IMR-90 (cell line): ENCODE measurements around the gene NARF. TPM values are rescaled to one million over a fixed set of nuclear protein-coding genes. Genes with fewer than 3 reads are reported as not detected.

ENCODE experiments used
- ATAC-seq: fragments of 200-7000 bp; cut with Tn5 transposase; 2 replicates; pipeline ENCODE4 v1.9.1; 2020; ENCODE audit warnings: low read depth, mild to moderate bottlenecking, moderate library complexity
- BruUV-seq: library from RNA; stranded (reverse); fragments of 400-500 nt; replicated peaks from 2 replicates; lab custom pipeline; 2021; lab: Mats Ljungman, UMichigan
- CTCF ChIA-PET: fragments of 300-600 bp; formaldehyde crosslinking; extraction: SDS; loops from one replicate; lab custom pipeline; 2021; ENCODE audit warnings: antibody characterized with exemption; lab: Yijun Ruan, JAX
- POLR2A ChIA-PET: fragments of 300-600 bp; sonication (Branson Sonifier 250); formaldehyde crosslinking; loops from one replicate; lab custom pipeline; 2022; ENCODE audit warnings: antibody characterized with exemption; ENCODE audit not compliant: unreplicated experiment; lab: Charles Lee
- DNase-seq: peaks from one replicate; pipeline ENCODE4 v3.0.0; 2013
- H2AFZ ChIP-seq: replicated peaks from 2 replicates; pipeline ENCODE3; 2013; ENCODE audit warnings: low read length, mild to moderate bottlenecking; ENCODE audit not compliant: poor library complexity
- H2AK5ac ChIP-seq: 2 replicates; pipeline ENCODE4 v1.6.1; 2013; ENCODE audit warnings: low read depth, low read length, inconsistent platforms
- H2AK9ac ChIP-seq: replicated peaks from 2 replicates; pipeline ENCODE3; 2013; ENCODE audit warnings: mild to moderate bottlenecking, low read depth, low read length, moderate library complexity; ENCODE audit not compliant: poor library complexity
- H2BK120ac ChIP-seq: 2 replicates; pipeline ENCODE4 v1.6.1; 2013; ENCODE audit warnings: low read depth, low read length, inconsistent platforms
- H2BK15ac ChIP-seq: 3 replicates; pipeline ENCODE4 v1.6.1; 2013; ENCODE audit warnings: low read depth, low read length, inconsistent platforms
- H2BK20ac ChIP-seq: 2 replicates; pipeline ENCODE4 v1.6.1; 2013; ENCODE audit warnings: low read depth, mild to moderate bottlenecking, inconsistent platforms, low read length, moderate library complexity
- H2BK5ac ChIP-seq: 2 replicates; pipeline ENCODE4 v1.6.1; 2013; ENCODE audit warnings: mild to moderate bottlenecking, low read depth, low read length, inconsistent platforms; ENCODE audit not compliant: poor library complexity, severe bottlenecking
- H3K14ac ChIP-seq: replicated peaks from 2 replicates; pipeline ENCODE4 v1.6.1; 2013; ENCODE audit warnings: low read depth, low read length, inconsistent platforms
- H3K18ac ChIP-seq: 2 replicates; pipeline ENCODE4 v1.6.1; 2013; ENCODE audit warnings: low read depth, low read length, control low read depth
- H3K23ac ChIP-seq: 2 replicates; pipeline ENCODE4 v1.6.1; 2013; ENCODE audit warnings: low read depth, low read length, inconsistent platforms
- H3K27ac ChIP-seq: 2 replicates; pipeline ENCODE4 v1.5.1; 2013; ENCODE audit warnings: mild to moderate bottlenecking, control low read depth, low read length; ENCODE audit not compliant: insufficient read depth
- H3K27me3 ChIP-seq: 2 replicates; pipeline ENCODE4 v1.6.1; 2013; ENCODE audit warnings: low read length; ENCODE audit not compliant: control insufficient read depth, insufficient read depth
- H3K36me3 ChIP-seq: 2 replicates; pipeline ENCODE4 v1.6.1; 2013; ENCODE audit warnings: low read length, mixed read lengths; ENCODE audit not compliant: control insufficient read depth, insufficient read depth
- H3K4ac ChIP-seq: 2 replicates; pipeline ENCODE4 v1.6.1; 2013; ENCODE audit warnings: low read depth, low read length, inconsistent platforms
- H3K4me1 ChIP-seq: 2 replicates; pipeline ENCODE4 v1.6.1; 2013; ENCODE audit warnings: low read length, mixed read lengths; ENCODE audit not compliant: control insufficient read depth, insufficient read depth
- H3K4me2 ChIP-seq: 2 replicates; pipeline ENCODE4 v1.6.1; 2013; ENCODE audit warnings: low read depth, mild to moderate bottlenecking, control low read depth, low read length, moderate library complexity
- H3K4me3 ChIP-seq: 2 replicates; pipeline ENCODE4 v1.5.1; 2013; ENCODE audit warnings: low read depth, mild to moderate bottlenecking, control low read depth, low read length, moderate library complexity; ENCODE audit not compliant: insufficient read depth
- H3K56ac ChIP-seq: 2 replicates; pipeline ENCODE4 v1.6.1; 2013; ENCODE audit warnings: low read length, inconsistent platforms; ENCODE audit not compliant: insufficient read depth; ENCODE audit errors: extremely low read depth
- H3K79me1 ChIP-seq, 2 experiments: 2 replicates each; pipeline ENCODE4 v1.6.1; 2013; ENCODE audit warnings: low read length in 2 of 2, inconsistent platforms in 1 of 2, low read depth in 1 of 2
- H3K9ac ChIP-seq: 2 replicates; pipeline ENCODE4 v1.6.1; 2013; ENCODE audit warnings: low read depth, low read length, control low read depth
- H3K9me1 ChIP-seq: 2 replicates; pipeline ENCODE4 v1.6.1; 2013; ENCODE audit warnings: low read length, inconsistent platforms; ENCODE audit not compliant: insufficient read depth
- H3K9me3 ChIP-seq: 2 replicates; pipeline ENCODE4 v1.6.1; 2013; ENCODE audit warnings: low read length; ENCODE audit not compliant: control insufficient read depth, insufficient read depth
- H4K20me1 ChIP-seq: 2 replicates; pipeline ENCODE4 v1.6.1; 2013; ENCODE audit warnings: low read length, inconsistent platforms; ENCODE audit not compliant: insufficient read depth
- H4K5ac ChIP-seq: 2 replicates; pipeline ENCODE4 v1.6.1; 2013; ENCODE audit warnings: mild to moderate bottlenecking, low read depth, low read length, control low read depth
- H4K8ac ChIP-seq, 2 experiments: 2 replicates each; pipeline ENCODE4 v1.6.1; 2013; ENCODE audit warnings: low read depth in 2 of 2, low read length in 2 of 2, control low read depth in 1 of 2, inconsistent platforms in 1 of 2
- H4K91ac ChIP-seq: 2 replicates; pipeline ENCODE4 v1.6.1; 2013; ENCODE audit warnings: low read depth, low read length, inconsistent platforms; ENCODE audit not compliant: insufficient read depth
- BHLHE40 ChIP-seq: fragments of 150-350 bp; IDR thresholded peaks from 2 replicates; pipeline ENCODE4 v1.6.1; 2016; ENCODE audit warnings: mild to moderate bottlenecking, low read depth, low read length
- MAZ ChIP-seq: IDR thresholded peaks from 2 replicates; pipeline ENCODE4 v1.6.1; 2012; ENCODE audit warnings: low read depth, mild to moderate bottlenecking, low read length, improper control_type of control experiment, moderate library complexity, borderline replicate concordance
- MXI1 ChIP-seq: IDR thresholded peaks from 2 replicates; pipeline ENCODE4 v1.6.1; 2012; ENCODE audit warnings: low read depth, mild to moderate bottlenecking, low read length, moderate library complexity, borderline replicate concordance
- POLR2A ChIP-seq: IDR thresholded peaks from 2 replicates; pipeline ENCODE4 v1.6.1; 2012; ENCODE audit warnings: mild to moderate bottlenecking, low read depth, low read length
- WGBS, 2 experiments: methylation state at CpG; one replicate each; pipeline versions ENCODE4 v1.1.5 to v1.1.7; 2013; ENCODE audit warnings: missing lambda C conversion rate in 2 of 2; ENCODE audit not compliant: insufficient read length in 1 of 2; ENCODE audit errors: extremely low coverage in 2 of 2; 5-methylcytosine and 5-hydroxymethylcytosine counted together
- dilution Hi-C: fragments of 300-500 bp; cut with HindIII; formaldehyde crosslinking; loops from one replicate; pipeline ENCODE4 v1.14.3; 2018; ENCODE audit warnings: low sequenced_read_pairs; ENCODE audit not compliant: unreplicated experiment
- in situ Hi-C: fragments of 300-500 bp; cut with MboI; formaldehyde crosslinking; loops from 3 replicates; pipeline ENCODE4 v1.14.3; 2019; ENCODE audit warnings: low sequenced_read_pairs, inconsistent platforms, mixed read lengths
- intact Hi-C: fragments of 100-400 bp; cut with micrococcal nuclease; formaldehyde crosslinking; loops from 2 replicates; pipeline ENCODE4 v1.10.0; 2022
- polyA plus RNA-seq, 3 experiments: library from polyadenylated mRNA; depleted of rRNA; stranded (reverse); fragments of >200 nt; gene quantifications; 2 replicates each; pipeline ENCODE4 v1.2.3, GENCODE V29; 2012; ENCODE audit warnings: low replicate concordance in 1 of 3
- total RNA-seq: library from RNA; depleted of rRNA; stranded (reverse); fragments of >200 nt; gene quantifications from 2 replicates; pipeline ENCODE4 v1.2.3, GENCODE V29; 2012

The NARF gene
- total and polyA plus RNA-seq, 2 of the 4 experiments (the other 2 are of a cell fraction), result 83.7 to 94.8 TPM

DNA sequence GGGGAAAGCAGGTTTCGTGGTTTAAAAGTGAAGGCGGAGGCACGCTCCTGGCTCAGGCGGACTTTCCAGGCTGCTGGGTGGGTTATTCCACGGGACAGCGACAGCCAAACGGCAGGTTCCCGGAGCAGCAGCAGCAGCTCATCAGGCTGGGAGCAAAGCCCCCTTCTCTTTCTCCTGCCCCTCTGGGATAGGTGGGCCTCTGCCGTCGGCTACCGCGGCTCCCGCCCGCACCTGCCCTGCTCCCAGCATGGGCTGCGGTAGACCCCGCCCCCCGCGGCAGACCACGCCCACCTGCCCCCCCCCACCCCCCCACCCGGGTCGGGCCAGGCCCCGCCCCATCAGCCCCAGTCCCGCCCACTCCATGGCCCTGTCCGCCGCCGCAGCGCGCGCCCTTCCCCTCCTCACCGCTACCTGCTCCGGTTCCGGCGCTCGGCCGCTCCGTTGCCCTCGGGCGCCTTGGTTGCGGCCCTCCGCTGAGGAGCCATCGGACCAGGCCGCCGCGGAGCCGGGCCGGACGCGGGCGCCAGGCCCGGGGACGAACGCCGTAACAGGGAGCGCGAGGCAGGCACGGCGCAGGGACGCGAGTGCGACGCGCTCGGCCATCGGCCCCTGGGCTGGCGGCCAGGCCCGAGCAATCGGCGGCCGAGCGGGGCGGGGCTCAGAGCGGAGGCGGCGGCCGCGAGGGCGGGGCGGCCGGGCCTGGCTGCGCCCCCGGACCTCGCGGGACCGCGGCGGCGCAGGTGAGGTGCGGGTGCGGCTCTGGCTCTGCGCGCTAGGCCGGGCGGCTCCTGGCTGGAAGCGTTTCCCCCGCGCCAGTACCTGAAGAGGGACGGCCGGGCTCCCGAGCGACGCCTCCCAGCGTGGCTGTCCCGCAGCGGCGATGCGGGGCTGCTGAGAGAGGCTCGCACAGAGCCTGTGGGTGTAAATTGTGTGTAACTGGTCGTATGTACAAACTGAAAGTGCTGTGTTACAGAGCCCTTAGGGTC is 40.2 kb upstream of the NARF start, which contains the start of the genes HEXD and OGFOD3:
HEXD (plus strand) TSS at position 347 of the 986 bp plus-strand sequence. CDS start 1,453 bp downstream, outside the sequence.
OGFOD3 (minus strand) TSS at position 586 of the 986 bp plus-strand sequence; CDS start at position 485, 101 bp downstream.
- peak within 1 kb of the TSS; percentile 99 for H2AFZ ChIP-seq
- DNase-seq, result peak; percentile 69
- no peaks in the 10 kb centered on the region for H3K27me3 ChIP-seq
- peak within 1 kb of the TSS; percentile 45; the same call in 1 of the 2 replicates for H4K5ac ChIP-seq
- H2AK9ac ChIP-seq, result peak within 1 kb of the TSS; percentile 87
- POLR2A ChIA-PET, result no interaction called here
- peak within 1 kb of the TSS; percentile 91 for H2BK5ac ChIP-seq
- H3K14ac ChIP-seq, result peak within 1 kb of the TSS; percentile 86; the same call in 1 of the 2 replicates
- peak within 1 kb of the TSS; percentile 77 for H3K9ac ChIP-seq
- peaks cover 5% of the 10 kb centered on the region; the same call in 1 of the 2 replicates for H3K9me3 ChIP-seq
- peak within 1 kb of the TSS in 1 of 2 experiments; percentile 91; a peak in 2 of 4 replicates for H4K8ac ChIP-seq
- H3K4me1 ChIP-seq, result no peaks in the 10 kb centered on the region
- H3K18ac ChIP-seq, result no peak within 1 kb of the TSS
- no peak within 1 kb of the TSS for H2AK5ac ChIP-seq
- ATAC-seq, result peak; percentile 96
- peak within 1 kb of the TSS; percentile 85 for H2BK120ac ChIP-seq
- peaks cover 2% of the 10 kb centered on the region; the same call in 1 of the 2 replicates for H3K36me3 ChIP-seq
- intact Hi-C loops (no loop called here), in situ Hi-C loops (no loop called here), dilution Hi-C loops (no loop called here)
- no peak within 1 kb of the TSS for H2BK15ac ChIP-seq
- H3K79me1 ChIP-seq, result peaks cover 0 to 11% of the 10 kb centered on the region in 2 experiments; a peak in 2 of 4 replicates
- H3K4me3 ChIP-seq, result peak within 1 kb of the TSS; percentile 98
- H3K4ac ChIP-seq, result peak within 1 kb of the TSS; percentile 77; the same call in 1 of the 2 replicates
- H3K27ac ChIP-seq, result peak within 1 kb of the TSS; percentile 85
- no TSS peak for BruUV-seq
- CTCF ChIA-PET, result no interaction called here
- peaks cover 25% of the 10 kb centered on the region for H4K20me1 ChIP-seq
- H3K23ac ChIP-seq, result peak within 1 kb of the TSS; percentile 4; the same call in 1 of the 2 replicates
- peak within 1 kb of the TSS; percentile 63; the same call in 1 of the 2 replicates for H4K91ac ChIP-seq
- TF ChIP-seq POLR2A (peak; percentile 55; the same call in 1 of the 2 replicates), MXI1 (peak; percentile 91), BHLHE40 (no peak), MAZ (peak; percentile 99)
- no peak within 1 kb of the TSS for H2BK20ac ChIP-seq
- H3K4me2 ChIP-seq, result peak within 1 kb of the TSS; percentile 98
- 3% methylated on average over 45 of the region's 108 CpGs; no CpG with 5 or more reads in 1 of the 2 experiments for WGBS, 2 experiments
- peak within 1 kb of the TSS; percentile 53; the same call in 1 of the 2 replicates for H3K56ac ChIP-seq
- H3K9me1 ChIP-seq, result 0 out of 2 replicates have a peak, but pooled peaks cover 4% of the 10 kb centered on the region
